Vagina (tissue), 2 donors: Measurements from ENCODE around the gene MESD. TPM values are rescaled to one million over a fixed set of nuclear protein-coding genes. Genes with fewer than 3 reads are reported as not detected.
A peak's percentile ranks its signal among the peaks of the same experiment; 100 is the strongest.

Experiments
- DNase-seq, 2 donors: peaks; one replicate each; pipeline ENCODE4 v3.0.0-alpha.2; 2017; ENCODE audit errors: extremely low spot score in 2 of 2
- H3K27ac ChIP-seq: fragments of 200-600 bp; sonication (generic); one replicate; pipeline ENCODE4 v1.5.1; 2019
- H3K27me3 ChIP-seq: fragments of 200-600 bp; sonication (generic); one replicate; pipeline ENCODE4 v1.5.1; 2019
- H3K36me3 ChIP-seq, 2 donors: fragments of 200-600 bp; sonication (generic); one replicate each; pipeline ENCODE4 v1.5.1; 2017 to 2019
- H3K4me1 ChIP-seq: fragments of 200-600 bp; sonication (generic); one replicate; pipeline ENCODE4 v1.5.1; 2019
- H3K4me3 ChIP-seq, 2 donors: fragments of 200-600 bp; sonication (generic); 1 replicate in 1 of 2; 2 replicates in 1 of 2; pipeline ENCODE4 v1.5.1; 2016 to 2019
- H3K9me3 ChIP-seq: fragments of 200-600 bp; sonication (generic); one replicate; pipeline ENCODE4 v1.5.1; 2019
- POLR2A ChIP-seq, 2 donors: fragments of 450-650 bp; IDR thresholded peaks; one replicate each; pipeline ENCODE4 v1.6.1; 2017; ENCODE audit warnings: antibody characterized with exemption in 2 of 2, mild to moderate bottlenecking in 2 of 2, moderate library complexity in 2 of 2
- POLR2AphosphoS5 ChIP-seq, 2 donors: sonication (generic); formaldehyde crosslinking; IDR thresholded peaks; one replicate each; pipeline ENCODE4 v1.9.0; 2017; ENCODE audit warnings: antibody characterized with exemption in 2 of 2, mild to moderate bottlenecking in 2 of 2, low read depth in 1 of 2; ENCODE audit not compliant: insufficient read depth in 1 of 2
- intact Hi-C: fragments of 100-400 bp; cut with DNase I; formaldehyde crosslinking; loops from one replicate; pipeline ENCODE4 v1.15.1; 2023
- total RNA-seq: library from RNA; depleted of rRNA; stranded (reverse); fragments of >200 nt; gene quantifications from one replicate; pipeline ENCODE4 v1.2.3, GENCODE V29; 2016
- TF ChIP-seq, protein P1 (sequence below), 3 experiments: fragments of 450-650 bp in 2 of 3; fragments of 200-600 bp in 1 of 3; sonication (generic) in 1 of 3; IDR thresholded peaks; one replicate each; pipeline ENCODE4 v1.5.1; 2017 to 2019; ENCODE audit warnings: antibody characterized with exemption in 3 of 3, mild to moderate bottlenecking in 2 of 3, moderate library complexity in 2 of 3

The MESD gene
- total RNA-seq, 1 donor from 2014 or later: 17.9 TPM

DNA sequence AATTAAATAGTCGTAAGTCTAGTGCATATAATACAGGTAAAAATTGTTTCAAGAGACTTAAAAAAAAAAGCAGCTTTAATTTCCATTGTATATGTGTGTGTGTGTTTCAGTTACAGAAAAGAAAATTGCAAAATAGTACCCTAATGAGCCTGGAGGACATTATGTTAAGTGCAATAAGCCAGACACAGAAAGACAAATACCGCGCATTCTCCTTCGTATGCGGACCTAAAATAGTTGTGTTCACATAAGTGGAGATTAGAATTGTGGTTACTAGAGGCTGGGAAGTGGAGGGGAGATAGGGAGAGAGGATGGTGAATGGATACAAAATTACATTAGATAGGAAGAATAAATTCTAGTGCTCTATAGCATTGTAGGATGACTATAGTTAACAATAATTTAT lies 3.6 kb downstream of the MESD start:
- Histone ChIP-seq H3K4me3 (no peak overlapping the region), H3K4me1 (peaks cover 45% of the 10 kb centered on the region), H3K9me3 (no peaks in the 10 kb centered on the region), H3K27ac (no peak overlapping the region), H3K27me3 (no peaks in the 10 kb centered on the region), H3K36me3 (peaks cover 0 to 12% of the 10 kb centered on the region in 2 donors)
- intact Hi-C loops: no loop called here
- TF ChIP-seq POLR2AphosphoS5 (IDR thresholded peaks at IDR 0.05; ENCODE audit: insufficient read depth in 1 of 2, low read depth in 1 of 2) (no peak), POLR2A (IDR thresholded peaks at IDR 0.05) (no peak)
- TF ChIP-seq, protein P1, sequence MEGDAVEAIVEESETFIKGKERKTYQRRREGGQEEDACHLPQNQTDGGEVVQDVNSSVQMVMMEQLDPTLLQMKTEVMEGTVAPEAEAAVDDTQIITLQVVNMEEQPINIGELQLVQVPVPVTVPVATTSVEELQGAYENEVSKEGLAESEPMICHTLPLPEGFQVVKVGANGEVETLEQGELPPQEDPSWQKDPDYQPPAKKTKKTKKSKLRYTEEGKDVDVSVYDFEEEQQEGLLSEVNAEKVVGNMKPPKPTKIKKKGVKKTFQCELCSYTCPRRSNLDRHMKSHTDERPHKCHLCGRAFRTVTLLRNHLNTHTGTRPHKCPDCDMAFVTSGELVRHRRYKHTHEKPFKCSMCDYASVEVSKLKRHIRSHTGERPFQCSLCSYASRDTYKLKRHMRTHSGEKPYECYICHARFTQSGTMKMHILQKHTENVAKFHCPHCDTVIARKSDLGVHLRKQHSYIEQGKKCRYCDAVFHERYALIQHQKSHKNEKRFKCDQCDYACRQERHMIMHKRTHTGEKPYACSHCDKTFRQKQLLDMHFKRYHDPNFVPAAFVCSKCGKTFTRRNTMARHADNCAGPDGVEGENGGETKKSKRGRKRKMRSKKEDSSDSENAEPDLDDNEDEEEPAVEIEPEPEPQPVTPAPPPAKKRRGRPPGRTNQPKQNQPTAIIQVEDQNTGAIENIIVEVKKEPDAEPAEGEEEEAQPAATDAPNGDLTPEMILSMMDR (IDR thresholded peaks at IDR 0.05): no peak
- DNase-seq: no peak

DNA sequence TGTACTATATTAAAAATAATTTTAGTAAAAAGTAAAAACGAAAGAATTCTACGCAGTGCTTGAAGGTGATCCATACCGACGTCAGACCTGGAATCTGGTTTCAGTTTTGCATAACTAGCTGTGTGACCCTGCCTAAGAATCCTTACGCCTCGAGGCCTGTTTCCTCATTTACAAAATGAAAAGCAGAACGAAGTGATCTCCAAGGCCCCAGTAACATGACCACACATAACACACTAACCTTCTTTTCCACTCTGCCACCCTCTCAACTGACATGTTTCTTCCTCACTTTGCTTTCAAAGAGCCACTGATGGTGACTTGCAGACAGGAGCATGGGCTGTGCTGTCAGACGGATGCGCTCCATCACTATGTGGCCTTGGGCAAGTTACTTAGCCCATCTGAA lies 4.8 kb downstream of the MESD start:
- Histone ChIP-seq H3K36me3 (peaks cover 0 to 22% of the 10 kb centered on the region in 2 donors), H3K9me3 (no peaks in the 10 kb centered on the region), H3K4me3 (no peak overlapping the region), H3K4me1 (peaks cover 34% of the 10 kb centered on the region), H3K27ac (no peak overlapping the region), H3K27me3 (no peaks in the 10 kb centered on the region)
- intact Hi-C loops: no loop called here
- no peak for DNase-seq
- no peak for TF ChIP-seq POLR2AphosphoS5 (IDR thresholded peaks at IDR 0.05; ENCODE audit: insufficient read depth in 1 of 2, low read depth in 1 of 2)
- TF ChIP-seq, protein P1 (IDR thresholded peaks at IDR 0.05): no peak

DNA sequence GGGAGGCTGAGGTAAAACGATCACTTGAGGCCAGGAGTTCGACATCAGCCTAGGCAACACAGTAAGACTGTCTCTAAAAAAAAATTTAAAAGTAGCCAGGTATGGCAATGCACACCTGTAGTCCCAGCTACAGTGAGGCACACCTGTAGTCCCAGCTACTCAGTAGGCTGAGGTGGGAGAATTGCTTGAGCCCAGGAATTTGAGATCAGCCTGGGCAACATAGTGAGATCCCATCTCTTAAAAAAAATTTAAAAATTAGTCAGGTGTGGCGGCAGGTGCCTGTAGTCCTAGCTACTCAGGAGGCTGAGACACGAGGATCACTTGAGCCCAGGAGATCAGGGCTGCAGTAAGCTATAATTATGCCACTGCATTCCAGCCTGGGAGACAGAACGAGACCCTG lies 6.8 kb downstream of the MESD start:
- H3K27me3 ChIP-seq: no peaks in the 10 kb centered on the region
- intact Hi-C loops: no loop called here
- no peak overlapping the region for H3K27ac ChIP-seq
- no peak for TF ChIP-seq POLR2A (IDR thresholded peaks at IDR 0.05)
- TF ChIP-seq, protein P1 (IDR thresholded peaks at IDR 0.05): no peak
- TF ChIP-seq POLR2AphosphoS5 (IDR thresholded peaks at IDR 0.05; ENCODE audit: insufficient read depth in 1 of 2, low read depth in 1 of 2): no peak
- no peak for DNase-seq
- H3K36me3 ChIP-seq: peaks cover 0 to 36% of the 10 kb centered on the region in 2 donors
- H3K9me3 ChIP-seq: no peaks in the 10 kb centered on the region
- peaks cover 22% of the 10 kb centered on the region for H3K4me1 ChIP-seq
- no peak overlapping the region for H3K4me3 ChIP-seq

DNA sequence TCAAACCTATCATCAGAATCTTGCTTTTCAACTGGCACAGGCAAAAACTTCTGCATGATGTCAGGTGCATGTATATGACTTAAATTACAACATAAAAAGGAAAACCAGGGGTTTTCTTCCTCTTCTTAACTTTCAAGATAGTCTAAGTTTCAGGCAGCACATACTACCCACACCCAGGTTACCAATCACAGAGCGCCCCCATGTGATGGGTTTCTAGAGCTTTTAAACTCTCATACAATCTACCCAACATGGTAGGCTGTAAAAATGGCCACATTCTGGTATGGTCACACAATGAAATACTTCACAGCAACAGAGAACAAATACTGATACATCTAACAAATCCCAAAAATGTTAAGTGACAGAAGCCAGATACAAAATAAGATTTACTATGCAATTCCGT lies 7.4 kb downstream of the MESD start:
- TF ChIP-seq, protein P1 (IDR thresholded peaks at IDR 0.05): no peak
- TF ChIP-seq POLR2A (IDR thresholded peaks at IDR 0.05) (no peak), POLR2AphosphoS5 (IDR thresholded peaks at IDR 0.05; ENCODE audit: insufficient read depth in 1 of 2, low read depth in 1 of 2) (no peak)
- intact Hi-C loops: no loop called here
- Histone ChIP-seq H3K4me1 (peaks cover 22% of the 10 kb centered on the region), H3K4me3 (no peak overlapping the region), H3K9me3 (no peaks in the 10 kb centered on the region), H3K27ac (no peak overlapping the region), H3K36me3 (peaks cover 0 to 36% of the 10 kb centered on the region in 2 donors), H3K27me3 (no peaks in the 10 kb centered on the region)
- DNase-seq: no peak

DNA sequence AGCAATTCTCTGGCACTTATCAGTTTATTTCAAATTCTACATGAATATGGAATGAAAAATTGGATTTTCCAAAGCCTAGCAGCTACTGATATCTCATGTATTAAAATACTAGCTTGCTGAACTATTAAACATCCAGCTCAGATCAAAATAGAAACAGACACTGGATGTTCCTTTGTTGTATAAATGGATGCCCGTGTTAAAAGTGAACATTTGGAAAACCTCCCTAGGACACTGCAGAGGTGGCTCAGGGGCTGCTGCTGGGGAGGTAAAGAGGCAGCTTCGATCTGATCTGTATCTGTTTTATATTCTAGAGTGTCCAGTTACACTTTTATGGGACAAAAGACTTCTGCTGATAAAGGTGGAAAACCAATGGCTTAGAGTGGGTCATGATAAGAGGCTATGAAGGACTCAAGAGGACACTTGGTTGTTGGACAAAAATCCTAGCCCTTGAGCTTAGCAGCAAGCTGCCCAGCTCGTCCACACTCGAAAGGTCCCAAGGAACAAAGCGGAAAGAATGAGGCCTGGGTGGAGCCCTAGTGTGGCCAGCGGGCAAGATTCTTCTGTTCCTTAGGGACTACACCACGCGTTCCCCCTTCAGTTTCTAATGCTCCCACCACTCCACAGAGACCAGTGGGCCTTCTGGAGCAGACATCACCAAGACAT lies 9.9 kb downstream of the MESD start:
- intact Hi-C loops: loop anchor here (10.0 kb wide), 1 partner anchor 525 kb away; no protein-coding TSS in a partner anchor
- Histone ChIP-seq H3K36me3 (peaks cover 0 to 36% of the 10 kb centered on the region in 2 donors), H3K9me3 (no peaks in the 10 kb centered on the region), H3K4me1 (peaks cover 8% of the 10 kb centered on the region), H3K27ac (no peak overlapping the region), H3K27me3 (no peaks in the 10 kb centered on the region), H3K4me3 (no peak overlapping the region)
- peak in 1 of 2 donors; percentile 60 for DNase-seq
- TF ChIP-seq POLR2A (IDR thresholded peaks at IDR 0.05) (no peak), POLR2AphosphoS5 (IDR thresholded peaks at IDR 0.05; ENCODE audit: insufficient read depth in 1 of 2, low read depth in 1 of 2) (no peak)
- TF ChIP-seq, protein P1 (IDR thresholded peaks at IDR 0.05): no peak
